Epithelial cell of prostate (primary cell): ENCODE results near the gene EPB41L3.
"Not testable (repeated sequence)": the region's sequence is repeated elsewhere in the genome, so short reads cannot be mapped to it uniquely, and the experiment has no call there.

Source experiments
- DNase-seq: peaks from one replicate; pipeline ENCODE4 v3.0.0-alpha.2; 2011; ENCODE audit warnings: low read depth, low spot score
- H3K27ac ChIP-seq: fragments of 450-650 bp; 2 replicates; pipeline ENCODE4 v1.5.1; 2017; ENCODE audit warnings: mild to moderate bottlenecking

EPB41L3 gene

DNA sequence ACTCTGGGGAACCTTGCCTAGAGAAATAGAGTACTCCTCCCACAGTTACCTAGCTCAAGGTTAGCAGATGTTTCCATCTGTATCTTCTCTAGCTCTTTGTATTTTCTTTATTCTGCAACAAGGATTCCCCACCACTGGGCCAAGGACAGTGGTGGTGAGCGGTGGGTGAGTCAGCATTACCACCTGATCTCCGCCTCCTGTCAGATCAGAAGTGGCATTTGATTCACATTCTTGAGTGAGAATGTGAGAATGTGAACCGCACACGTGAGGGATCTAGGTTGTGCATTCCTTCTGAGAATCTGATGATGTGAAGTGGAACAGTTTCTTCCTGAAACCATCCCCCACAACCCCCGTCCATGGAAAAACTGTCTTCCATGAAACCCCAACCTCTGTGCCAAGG, 9.0 kb downstream of the EPB41L3 start:
- no peak overlapping the region for H3K27ac ChIP-seq
- DNase-seq, result no peak

DNA sequence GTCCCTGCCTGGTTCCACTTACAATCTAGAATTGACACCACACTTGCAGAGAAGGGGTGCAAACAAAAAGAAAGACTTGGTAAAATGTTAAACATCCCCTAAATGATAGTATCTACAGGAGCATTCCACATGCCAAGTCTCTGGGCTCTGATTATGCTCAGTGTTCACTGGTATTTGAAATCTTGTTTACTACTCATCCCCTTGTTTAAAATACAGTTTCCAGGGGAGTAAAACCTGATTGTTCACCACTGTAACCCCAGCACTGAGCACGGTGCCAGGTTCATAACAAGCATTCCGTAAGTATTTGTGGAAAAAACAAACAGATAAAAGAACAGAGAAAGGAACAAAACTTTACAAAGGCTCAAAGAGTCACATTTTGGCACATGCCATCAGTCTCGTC, 11.7 kb downstream of the EPB41L3 start:
- DNase-seq, result no peak

DNA sequence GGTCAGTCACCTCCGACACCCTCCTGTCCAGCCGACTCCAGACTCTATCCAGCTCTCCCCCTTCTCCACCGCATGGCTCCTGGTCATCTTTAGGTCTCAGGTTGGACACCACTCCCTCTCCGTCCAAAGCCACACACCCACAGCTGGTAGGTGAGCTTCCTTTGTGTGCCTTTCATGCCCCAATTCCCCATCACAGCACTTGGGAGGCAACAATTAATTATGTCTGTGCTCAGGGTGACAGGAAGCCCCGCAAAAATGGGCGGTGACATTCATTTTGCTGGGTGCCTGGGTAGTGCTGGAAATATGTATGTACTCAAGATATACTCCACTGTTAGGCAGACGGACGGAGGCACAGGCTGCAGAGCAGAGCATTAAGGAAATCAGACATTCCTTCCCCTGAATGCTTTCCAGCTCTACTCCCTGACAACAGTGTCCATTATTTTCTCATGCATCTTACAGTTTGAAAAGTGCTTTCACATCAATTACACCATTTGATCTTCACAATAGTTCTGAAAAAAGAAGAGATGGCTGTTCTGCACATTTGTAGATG, 13.1 kb downstream of the EPB41L3 start:
- DNase-seq, result no peak
- H3K27ac ChIP-seq, result no peak overlapping the region

More for the DNA sequence above, 11.7 kb downstream of the EPB41L3 start:
- H3K27ac ChIP-seq, result no peak overlapping the region

DNA sequence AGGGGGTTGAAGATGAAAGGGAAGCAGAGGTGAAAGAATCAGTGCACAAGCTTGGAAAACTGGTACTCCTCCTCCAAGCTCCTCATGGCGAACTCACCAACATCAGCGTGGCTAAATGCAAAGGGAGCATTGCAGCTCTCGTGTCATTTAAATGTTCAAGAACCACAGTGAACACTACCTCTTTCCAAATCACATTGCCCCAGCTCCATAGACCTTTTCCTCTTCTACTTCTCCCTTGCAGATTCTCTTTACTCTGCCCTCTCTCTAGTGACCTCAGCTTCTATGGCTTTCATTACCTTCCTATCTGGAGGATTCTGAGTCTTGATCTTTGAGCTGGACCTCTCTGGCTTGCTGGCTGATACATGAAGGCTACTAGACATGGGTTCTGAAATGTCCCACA, 14.3 kb downstream of the EPB41L3 start:
- DNase-seq, result no peak

DNA sequence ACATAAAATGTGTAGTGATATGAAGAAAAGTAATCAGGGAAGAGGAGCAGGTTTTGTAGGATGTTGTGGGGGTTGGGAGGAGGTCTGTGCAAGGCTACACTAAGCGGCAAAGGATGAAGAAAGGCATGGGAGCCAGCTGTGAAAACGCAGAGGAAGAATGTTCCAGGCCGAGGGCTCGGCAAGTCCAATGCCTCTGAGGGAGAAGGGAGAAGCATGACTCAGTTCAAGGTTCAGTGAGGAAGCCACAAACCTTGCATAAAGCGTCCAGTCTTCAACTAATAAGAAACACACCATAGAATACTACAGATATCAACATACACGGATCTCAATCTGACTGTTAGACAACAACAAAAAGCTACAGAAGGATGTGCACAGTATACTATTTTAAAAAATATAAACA, 16.2 kb downstream of the EPB41L3 start:
- no peak overlapping the region for H3K27ac ChIP-seq
- DNase-seq, result no peak

More for the DNA sequence above, 14.3 kb downstream of the EPB41L3 start:
- H3K27ac ChIP-seq, result no peak overlapping the region

DNA sequence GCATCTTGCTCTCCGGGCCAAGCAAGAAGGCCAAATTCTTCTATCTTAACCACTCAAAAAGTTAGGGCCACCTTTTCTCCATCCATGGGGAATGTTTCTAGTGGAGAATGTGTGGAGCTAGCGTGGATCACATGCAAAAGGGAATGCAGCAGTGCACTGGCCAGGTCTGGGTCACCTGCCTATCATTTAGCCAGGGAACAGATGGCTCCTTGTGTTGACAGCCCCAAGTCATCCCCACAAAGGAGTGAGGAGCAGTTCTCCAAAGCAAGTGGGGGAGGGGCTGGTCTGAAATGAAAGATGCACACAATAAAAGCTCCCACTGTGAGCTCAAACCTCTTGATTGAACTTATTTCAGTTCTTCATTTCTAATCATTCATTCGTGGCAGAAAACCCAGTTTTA, 19.1 kb downstream of the EPB41L3 start:
- DNase-seq, result no peak
- no peak overlapping the region for H3K27ac ChIP-seq

DNA sequence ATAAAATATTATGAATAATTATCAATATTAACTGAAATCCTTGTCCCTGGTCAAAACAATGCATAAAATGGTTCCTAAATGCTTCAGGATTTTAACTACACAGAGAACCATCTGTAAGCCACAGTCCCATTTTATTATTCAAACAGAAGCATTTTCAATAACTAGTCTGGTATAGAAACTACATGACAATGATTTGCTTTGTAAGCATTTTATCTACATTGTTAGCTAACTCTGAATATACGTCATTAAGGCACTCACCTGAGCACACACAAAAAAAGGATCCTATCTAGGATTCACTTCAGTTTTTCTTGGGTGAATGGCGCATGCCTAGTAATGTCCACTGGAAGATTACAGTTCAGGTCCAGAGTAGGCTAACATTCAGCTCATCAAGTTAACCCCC, 22.8 kb downstream of the EPB41L3 start:
- no peak for DNase-seq
- H3K27ac ChIP-seq, result no peak overlapping the region

DNA sequence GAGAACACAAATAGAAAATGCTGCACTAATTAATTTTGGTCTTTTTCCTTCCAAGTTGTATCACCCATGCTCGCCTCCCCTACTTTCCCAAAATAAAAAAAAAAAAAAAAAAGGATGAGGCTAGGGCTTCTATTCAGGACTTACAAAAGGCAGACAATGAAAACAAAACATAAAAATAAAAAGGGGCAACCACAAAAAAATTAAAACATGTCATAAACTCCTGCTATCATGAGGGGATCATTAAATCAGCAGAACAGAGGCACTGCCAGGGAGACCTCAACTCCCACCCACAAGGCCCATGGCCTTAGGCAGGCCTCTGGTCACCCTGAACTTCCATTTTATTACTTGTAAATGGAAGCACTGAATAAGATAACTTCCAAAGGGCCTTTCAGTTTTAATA, 23.3 kb downstream of the EPB41L3 start:
- H3K27ac ChIP-seq, result no peak overlapping the region
- no peak for DNase-seq

DNA sequence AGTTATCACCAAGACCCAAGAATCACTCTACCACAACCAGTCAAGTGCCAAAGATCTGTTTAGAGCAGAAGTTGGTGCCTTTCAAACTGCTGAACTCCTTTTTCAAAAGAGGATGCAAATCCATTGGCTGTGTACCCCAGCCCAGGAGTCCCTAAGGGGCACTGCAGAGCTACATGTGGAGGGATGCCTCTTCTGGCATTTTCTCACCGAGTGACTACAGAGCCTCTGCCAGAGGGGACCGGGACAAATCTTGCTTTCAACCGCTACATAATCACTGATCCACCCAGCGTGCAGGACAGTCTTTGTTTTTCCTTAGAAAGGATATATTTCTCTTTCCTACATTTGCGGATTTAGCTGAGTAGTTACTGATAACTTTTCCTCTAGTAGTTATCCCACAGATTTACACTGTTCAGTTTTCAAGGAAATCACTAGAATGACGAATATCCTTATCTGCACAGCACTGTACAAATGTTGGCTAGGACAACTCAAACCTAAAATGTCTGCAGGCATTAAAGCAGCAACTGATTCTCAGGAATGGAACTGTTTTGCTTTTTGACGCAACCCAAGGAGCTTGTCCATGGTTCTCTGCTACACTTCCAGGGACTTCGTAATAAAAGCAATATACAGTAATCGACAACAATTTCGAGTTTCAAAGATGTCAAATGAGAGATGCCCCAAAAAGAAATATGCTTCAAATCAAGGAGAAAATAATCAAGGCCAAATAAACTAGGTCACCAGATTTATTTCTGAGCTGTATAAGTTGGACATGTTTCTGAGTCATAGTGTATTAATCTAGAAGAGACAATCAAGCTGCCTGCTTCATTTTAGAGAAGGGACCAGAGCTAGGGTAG, 24.1 kb downstream of the EPB41L3 start:
- DNase-seq, result no peak
- no peak overlapping the region for H3K27ac ChIP-seq

DNA sequence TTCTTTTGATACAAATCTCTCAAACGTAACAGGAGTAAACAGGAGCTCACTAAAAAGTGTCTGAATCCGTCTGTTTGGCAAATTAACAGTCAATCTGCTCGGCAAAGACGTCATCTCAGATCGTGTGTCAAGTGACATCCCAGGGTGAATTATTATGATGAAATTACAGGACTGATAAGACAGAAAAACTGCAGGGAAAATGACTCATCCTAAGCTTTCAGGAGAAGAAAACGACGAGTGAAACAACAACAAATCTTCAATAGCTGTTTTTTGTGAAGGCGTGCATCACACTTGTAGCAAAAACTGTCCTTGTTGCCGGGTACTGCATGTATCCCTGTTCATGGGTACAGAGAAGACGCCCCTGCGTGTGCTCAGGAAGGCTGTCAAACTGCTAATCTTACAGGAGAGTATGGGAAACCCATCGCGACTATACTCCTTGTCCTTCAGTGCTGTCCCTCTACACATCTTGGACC, 24.9 kb downstream of the EPB41L3 start:
- no peak overlapping the region for H3K27ac ChIP-seq
- no peak for DNase-seq

DNA sequence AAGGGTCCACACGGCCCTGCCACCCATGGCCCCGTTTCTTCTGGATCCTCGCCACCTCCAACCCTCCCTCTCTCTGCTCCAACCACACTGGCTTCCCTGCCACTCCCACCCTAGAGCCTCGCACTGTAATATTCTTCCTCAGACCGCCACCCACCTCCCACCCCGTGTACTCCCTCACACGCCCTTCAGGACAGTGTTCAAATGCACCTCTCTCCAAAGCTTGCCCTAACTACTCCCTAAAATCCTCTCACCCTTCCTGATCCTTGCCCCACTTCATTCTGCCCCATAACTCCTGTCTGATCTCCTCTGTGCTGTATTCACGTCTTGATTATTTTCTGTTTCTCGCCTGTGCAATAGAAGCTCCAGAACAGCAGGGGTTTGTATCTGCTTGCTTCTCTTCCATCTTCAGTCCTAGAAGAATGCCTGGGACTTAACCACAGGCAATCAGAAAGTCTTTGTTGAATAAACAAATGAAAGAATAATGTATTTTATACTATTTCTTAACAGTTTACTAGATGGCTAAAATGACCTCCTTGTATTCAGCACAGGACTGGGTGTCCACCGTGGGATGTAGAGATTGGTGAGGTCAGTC, 25.5 kb downstream of the EPB41L3 start:
- no peak overlapping the region for H3K27ac ChIP-seq
- no peak for DNase-seq

DNA sequence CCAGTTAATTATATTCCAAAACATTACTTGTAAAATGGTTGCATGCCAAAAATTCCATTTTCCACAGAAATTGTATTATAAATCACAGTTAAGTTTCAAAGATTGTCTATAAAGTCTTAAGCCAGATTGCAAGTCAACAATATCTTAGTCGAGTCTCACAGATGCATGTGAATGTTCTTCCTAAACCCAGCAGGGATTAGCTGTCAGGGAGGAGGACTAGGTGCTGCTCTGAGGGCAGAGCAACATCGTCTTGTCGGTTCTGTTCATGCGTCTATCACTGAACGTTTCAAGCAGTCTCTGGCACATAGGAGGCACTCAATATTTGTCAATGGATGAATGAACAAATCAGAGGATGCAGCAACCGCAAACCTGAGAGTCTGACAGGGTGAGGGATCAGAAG, 27.0 kb downstream of the EPB41L3 start:
- DNase-seq, result no peak
- H3K27ac ChIP-seq, result no peak overlapping the region

DNA sequence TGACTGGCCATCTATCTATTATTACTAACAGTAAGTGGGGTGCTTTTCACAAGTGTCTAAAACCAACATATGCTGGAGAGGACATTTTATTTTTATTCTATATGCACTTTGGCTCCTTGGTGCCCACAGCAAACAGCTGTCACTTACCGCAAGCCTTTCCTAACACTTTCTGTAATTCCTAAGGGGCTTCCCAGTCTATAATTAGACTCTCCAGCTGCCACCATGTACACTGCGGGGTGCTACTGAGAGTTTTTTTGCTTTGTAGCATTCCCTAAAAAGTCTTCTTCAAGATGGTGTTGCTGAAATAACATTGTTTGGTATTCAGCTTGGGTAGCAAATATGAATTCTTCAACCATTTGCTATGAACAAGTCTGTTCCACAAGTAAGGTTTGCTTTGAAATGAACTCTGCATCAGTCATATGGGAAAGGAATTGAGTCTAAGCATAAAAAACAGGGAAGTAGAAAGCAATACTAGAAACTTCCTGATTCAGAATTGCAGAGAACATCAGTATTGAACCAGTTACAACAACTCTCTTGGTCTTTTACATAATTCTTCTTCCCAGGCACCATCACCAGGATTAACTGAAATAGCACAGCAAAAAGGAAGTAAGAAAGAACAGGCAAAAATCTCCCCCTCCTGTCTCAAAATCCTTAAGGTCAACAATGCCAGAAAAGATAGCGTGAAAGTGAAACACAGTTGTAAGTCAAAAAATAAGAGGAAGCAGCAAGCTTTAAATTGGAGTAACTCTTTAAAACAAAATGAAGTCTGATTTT, 28.6 kb downstream of the EPB41L3 start:
- no peak overlapping the region for H3K27ac ChIP-seq
- DNase-seq, result no peak

DNA sequence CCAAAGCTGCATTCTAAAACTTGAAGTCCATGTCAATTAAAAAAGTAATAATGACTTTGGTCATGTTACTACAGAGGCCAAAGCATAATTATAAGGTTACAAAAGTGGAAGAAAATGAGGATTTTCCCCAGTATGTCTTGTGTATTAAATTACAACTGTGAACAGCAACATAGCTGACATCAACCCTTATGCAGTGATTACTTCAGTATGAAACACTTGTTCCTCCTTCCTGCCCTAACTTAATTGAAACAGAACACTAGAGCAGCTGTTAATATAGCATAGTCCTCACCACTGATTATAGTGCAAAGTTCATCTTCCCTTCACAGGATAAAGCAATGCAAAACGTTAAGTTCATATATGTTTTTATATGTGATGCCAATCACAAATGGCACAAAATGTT, 29.9 kb downstream of the EPB41L3 start:
- no peak overlapping the region for H3K27ac ChIP-seq
- DNase-seq, result no peak

DNA sequence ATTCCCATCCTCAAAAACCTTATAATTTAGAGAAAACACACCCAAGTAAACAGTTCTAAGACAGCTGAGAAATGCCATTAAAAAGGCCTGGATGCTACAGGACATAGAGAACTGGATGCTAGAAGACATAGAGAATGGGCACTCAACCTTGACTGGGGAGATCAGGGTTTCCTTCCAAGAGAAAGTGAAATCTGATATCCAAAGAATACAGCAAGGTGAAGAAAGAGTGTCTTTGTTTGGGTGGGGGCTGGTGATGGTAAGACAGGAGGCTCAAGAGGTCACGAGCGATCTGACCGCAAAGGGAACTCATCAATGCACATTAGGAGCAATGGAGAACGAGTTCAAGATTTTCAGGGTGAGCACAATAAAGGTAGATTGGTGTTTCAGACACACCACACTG, 31.6 kb downstream of the EPB41L3 start:
- H3K27ac ChIP-seq, result no peak overlapping the region
- no peak for DNase-seq

DNA sequence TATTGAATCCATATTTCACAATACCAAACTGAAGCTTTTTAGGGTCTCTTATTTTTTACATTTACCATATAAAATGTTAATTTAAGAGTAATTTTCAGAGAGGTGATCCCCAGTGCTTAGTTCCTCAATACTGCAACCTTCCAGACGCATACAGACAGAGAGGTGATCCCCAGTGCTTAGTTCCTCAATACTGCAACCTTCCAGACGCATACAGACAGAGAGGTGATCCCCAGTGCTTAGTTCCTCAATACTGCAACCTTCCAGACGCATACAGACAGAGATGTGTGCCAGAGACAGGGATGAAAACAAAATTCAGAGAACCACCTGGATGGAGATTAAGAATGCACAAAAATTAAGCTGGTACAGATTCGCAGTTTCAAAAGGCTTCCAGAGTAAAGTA, 32.3 kb downstream of the EPB41L3 start:
- H3K27ac ChIP-seq, DNase-seq: not testable (repeated sequence)

DNA sequence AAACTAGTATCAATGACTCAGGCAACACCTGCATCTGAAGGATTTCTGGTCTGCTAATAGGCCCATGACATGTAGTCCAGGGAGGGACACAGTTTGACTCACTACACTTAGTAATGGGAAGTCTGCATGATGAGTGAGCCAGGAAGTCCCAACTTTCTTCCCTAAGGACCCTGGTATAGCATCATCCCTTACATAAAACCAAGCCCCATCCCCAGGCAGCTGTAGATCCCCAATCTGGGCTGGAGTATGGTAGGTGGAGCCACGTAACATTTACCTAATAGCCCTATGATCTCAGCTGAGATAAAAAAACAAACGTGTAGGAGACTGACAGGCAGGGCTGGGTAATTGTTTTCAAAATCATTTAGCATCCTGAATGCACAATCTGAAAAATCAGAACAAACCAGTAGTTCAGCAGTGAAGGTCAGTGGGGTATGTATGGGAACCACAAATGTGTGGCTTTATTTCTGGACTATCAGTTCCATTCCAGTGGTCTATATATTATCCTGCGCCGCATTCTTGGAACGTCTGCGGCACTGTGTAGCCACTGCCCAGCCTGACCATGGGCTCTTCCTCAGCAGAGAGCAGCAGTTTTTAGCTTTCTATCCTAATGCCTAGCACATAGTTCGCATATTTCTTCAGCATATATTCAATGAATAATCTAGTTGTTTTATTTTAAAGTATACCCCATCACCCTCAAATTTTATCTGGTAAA, 33.5 kb downstream of the EPB41L3 start:
- DNase-seq, result no peak
- no peak overlapping the region for H3K27ac ChIP-seq

DNA sequence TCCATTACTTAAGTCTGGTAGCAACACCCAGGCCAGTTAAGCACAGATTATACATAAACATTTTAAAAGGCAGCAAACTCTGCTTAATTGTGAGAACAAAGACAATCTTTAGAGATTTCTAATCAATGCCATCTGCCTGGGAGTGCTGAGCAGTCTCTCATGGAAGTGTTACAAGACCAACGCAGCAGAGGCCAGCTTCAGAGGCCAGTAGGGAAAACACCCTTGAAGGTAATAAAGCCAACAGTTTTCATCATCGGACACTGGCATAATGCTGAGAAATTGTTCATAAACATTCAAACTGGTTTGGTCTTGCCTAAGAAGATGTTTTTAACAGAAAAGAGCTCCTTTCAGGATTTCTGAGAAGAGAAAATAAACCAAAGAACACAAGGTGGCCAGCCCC, 35.0 kb downstream of the EPB41L3 start:
- DNase-seq, result no peak
- no peak overlapping the region for H3K27ac ChIP-seq

DNA sequence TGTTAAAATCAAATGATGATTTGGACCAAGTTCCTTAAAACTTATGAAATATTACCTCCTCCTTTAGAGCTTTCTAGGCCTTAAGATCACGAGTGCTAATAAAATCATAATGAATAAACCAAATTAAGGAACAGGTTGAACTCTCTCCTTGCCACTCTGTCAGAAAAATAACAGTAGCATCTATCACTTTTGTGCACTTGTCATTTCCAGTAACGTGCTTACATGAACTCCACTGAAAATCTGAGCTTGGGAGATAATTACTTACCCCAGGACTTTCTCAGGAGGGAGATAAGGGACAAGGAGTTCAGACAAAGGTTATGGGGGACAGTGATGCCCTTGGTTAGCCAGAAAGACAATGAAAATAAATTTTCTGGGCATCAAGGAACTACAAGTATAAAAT, 36.0 kb downstream of the EPB41L3 start:
- no peak for DNase-seq
- no peak overlapping the region for H3K27ac ChIP-seq

DNA sequence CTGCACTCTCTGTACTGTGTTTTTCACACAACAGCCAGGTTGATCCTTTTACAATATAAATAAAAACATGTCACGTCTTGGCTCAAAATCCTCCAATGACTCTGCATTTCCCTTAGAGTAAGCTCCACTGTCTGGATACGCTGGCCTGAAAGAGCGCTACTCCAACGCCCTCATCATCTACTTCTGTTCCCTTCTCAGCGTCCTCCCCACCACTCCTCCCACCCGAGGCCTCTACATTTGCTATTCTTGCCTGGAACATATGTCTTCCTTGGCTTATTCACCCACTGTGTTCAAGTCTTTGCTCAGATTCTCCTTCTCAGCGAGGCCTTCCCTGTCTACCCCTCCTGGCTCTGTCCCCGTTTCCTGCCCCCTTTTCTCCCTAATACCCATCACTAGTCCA, 37.6 kb downstream of the EPB41L3 start:
- DNase-seq, result no peak
- no peak overlapping the region for H3K27ac ChIP-seq
